ENCODE data around the gene KIF26A. TPM values are rescaled to one million over a fixed set of nuclear protein-coding genes. Genes with fewer than 3 reads are reported as not detected.
"Not testable (repeated sequence)": the region's sequence is repeated elsewhere in the genome, so short reads cannot be mapped to it uniquely, and the experiment has no call there.

Gene KIF26A
- total RNA-seq, 1 donor from 2014 or later: 0.26 TPM

GRCh38 chr14:104206281-104206904 is 68.0 kb downstream of the KIF26A start:
- Histone ChIP-seq H3K27me3 (ENCODE audit: control insufficient read depth, insufficient read depth, low read length) (no peaks in the 10 kb centered on the region), H3K36me3 (ENCODE audit: control insufficient read depth, insufficient read depth, low read length) (no peaks in the 10 kb centered on the region), H3K4me3 (ENCODE audit: low read depth, low read length) (no peak overlapping the region)
- FAIRE-seq (no peak), DNase-seq (ENCODE audit: low read depth) (no peak)
- no peak for TF ChIP-seq CTCF (IDR thresholded peaks at IDR 0.05; ENCODE audit: insufficient read depth, low read length, severe bottlenecking)

- no peak overlapping the region for H3K4me3 ChIP-seq (ENCODE audit: low read depth, low read length)
- DNase-seq (ENCODE audit: low read depth) (no peak), FAIRE-seq (no peak)
- H3K36me3 ChIP-seq (ENCODE audit: control insufficient read depth, insufficient read depth, low read length): no peaks in the 10 kb centered on the region
- TF ChIP-seq CTCF (IDR thresholded peaks at IDR 0.05; ENCODE audit: insufficient read depth, low read length, severe bottlenecking): no peak
- H3K27me3 ChIP-seq (ENCODE audit: control insufficient read depth, insufficient read depth, low read length): no peaks in the 10 kb centered on the region
Measured at GRCh38 chr14:104207142-104208014, 69.0 kb downstream of the KIF26A start.

GRCh38 chr14:104208015-104208295 is 69.6 kb downstream of the KIF26A start:
- H3K27me3 ChIP-seq (ENCODE audit: control insufficient read depth, insufficient read depth, low read length); DNase-seq (ENCODE audit: low read depth); FAIRE-seq; H3K4me3 ChIP-seq (ENCODE audit: low read depth, low read length); H3K36me3 ChIP-seq (ENCODE audit: control insufficient read depth, insufficient read depth, low read length): not testable (repeated sequence)

GRCh38 chr14:104208331-104208730 is 69.9 kb downstream of the KIF26A start:
- H3K27me3 ChIP-seq (ENCODE audit: control insufficient read depth, insufficient read depth, low read length); H3K36me3 ChIP-seq (ENCODE audit: control insufficient read depth, insufficient read depth, low read length); FAIRE-seq; DNase-seq (ENCODE audit: low read depth); H3K4me3 ChIP-seq (ENCODE audit: low read depth, low read length): not testable (repeated sequence)

- FAIRE-seq; H3K27me3 ChIP-seq (ENCODE audit: control insufficient read depth, insufficient read depth, low read length): not testable (repeated sequence)
Measured at GRCh38 chr14:104209071-104209470, 70.7 kb downstream of the KIF26A start.

GRCh38 chr14:104209985-104210816 is 71.8 kb downstream of the KIF26A start:
- Histone ChIP-seq H3K4me3 (ENCODE audit: low read depth, low read length) (no peak overlapping the region), H3K27me3 (ENCODE audit: control insufficient read depth, insufficient read depth, low read length) (no peaks in the 10 kb centered on the region), H3K36me3 (ENCODE audit: control insufficient read depth, insufficient read depth, low read length) (no peaks in the 10 kb centered on the region)
- FAIRE-seq (no peak), DNase-seq (ENCODE audit: low read depth) (no peak)
- no peak for TF ChIP-seq CTCF (IDR thresholded peaks at IDR 0.05; ENCODE audit: insufficient read depth, low read length, severe bottlenecking)

More at GRCh38 chr14:104209071-104209470, 70.7 kb downstream of the KIF26A start:
- not testable (repeated sequence) for DNase-seq (ENCODE audit: low read depth); H3K36me3 ChIP-seq (ENCODE audit: control insufficient read depth, insufficient read depth, low read length); H3K4me3 ChIP-seq (ENCODE audit: low read depth, low read length)

GRCh38 chr14:104210817-104211195 is 72.4 kb downstream of the KIF26A start:
- no peaks in the 10 kb centered on the region for H3K27me3 ChIP-seq (ENCODE audit: control insufficient read depth, insufficient read depth, low read length)
- H3K4me3 ChIP-seq (ENCODE audit: low read depth, low read length): no peak overlapping the region
- no peak for DNase-seq (ENCODE audit: low read depth)
- FAIRE-seq: no peak
- H3K36me3 ChIP-seq (ENCODE audit: control insufficient read depth, insufficient read depth, low read length): no peaks in the 10 kb centered on the region
- TF ChIP-seq CTCF (IDR thresholded peaks at IDR 0.05; ENCODE audit: insufficient read depth, low read length, severe bottlenecking): no peak

Data from bronchial epithelial cell (primary cell).